Measurements from ENCODE around the gene U2SURP.
"Not testable (repeated sequence)": the region's sequence is repeated elsewhere in the genome, so short reads cannot be mapped to it uniquely, and the experiment has no call there.

The U2SURP gene

GRCh38 chr3:143045639-143046038 is 44.3 kb downstream of the U2SURP start:
- Histone ChIP-seq H3K4me2 (ENCODE audit: low read depth, low read length, poor library complexity, severe bottlenecking) (no peak overlapping the region), H3K9ac (ENCODE audit: low read length) (no peak overlapping the region), H3K36me3 (ENCODE audit: low read length) (peaks cover 38% of the 10 kb centered on the region), H3K9me3 (ENCODE audit: insufficient read depth, low read length) (no peaks in the 10 kb centered on the region), H3K9me2 (replicated peaks; ENCODE audit: insufficient read depth, low read length) (no peaks in the 10 kb centered on the region), H3K27me3 (ENCODE audit: low read length) (no peaks in the 10 kb centered on the region), H2AFZ (ENCODE audit: low read depth, low read length, severe bottlenecking) (no peak overlapping the region), H3K4me3 (ENCODE audit: insufficient read depth, low read length, poor library complexity, severe bottlenecking) (no peak overlapping the region), H4K20me1 (ENCODE audit: low read depth, low read length) (no peaks in the 10 kb centered on the region), H3K79me2 (ENCODE audit: insufficient read depth, low read length) (0 out of 2 replicates have a peak, but pooled peaks cover 8% of the 10 kb centered on the region), H3K27ac (ENCODE audit: low read depth, low read length) (no peak overlapping the region), H3F3A (ENCODE audit: insufficient read depth) (0 out of 2 replicates have a peak, but pooled peaks cover 5% of the 10 kb centered on the region)
- no peak for TF ChIP-seq CTCF (IDR thresholded peaks at IDR 0.05; ENCODE audit: insufficient read depth, low read length, poor library complexity, severe bottlenecking)
- no peak for TF ChIP-seq EZH2phosphoT487 (conservative IDR thresholded peaks at IDR 0.05; ENCODE audit: low read length)

GRCh38 chr3:143046075-143046474 is 44.7 kb downstream of the U2SURP start:
- H3K36me3 ChIP-seq (ENCODE audit: low read length): peaks cover 37% of the 10 kb centered on the region
- H3K9me3 ChIP-seq (ENCODE audit: insufficient read depth, low read length); H3F3A ChIP-seq (ENCODE audit: insufficient read depth); H4K20me1 ChIP-seq (ENCODE audit: low read depth, low read length); H3K9ac ChIP-seq (ENCODE audit: low read length); H3K4me2 ChIP-seq (ENCODE audit: low read depth, low read length, poor library complexity, severe bottlenecking); H3K9me2 ChIP-seq (replicated peaks; ENCODE audit: insufficient read depth, low read length); H2AFZ ChIP-seq (ENCODE audit: low read depth, low read length, severe bottlenecking); H3K27me3 ChIP-seq (ENCODE audit: low read length); H3K79me2 ChIP-seq (ENCODE audit: insufficient read depth, low read length); H3K4me3 ChIP-seq (ENCODE audit: insufficient read depth, low read length, poor library complexity, severe bottlenecking); H3K27ac ChIP-seq (ENCODE audit: low read depth, low read length): not testable (repeated sequence)

GRCh38 chr3:143054011-143054410 is 52.6 kb downstream of the U2SURP start:
- 0 out of 2 replicates have a peak, but pooled peaks cover 4% of the 10 kb centered on the region for H4K20me1 ChIP-seq (ENCODE audit: low read depth, low read length)
- TF ChIP-seq EZH2phosphoT487 (conservative IDR thresholded peaks at IDR 0.05; ENCODE audit: low read length) (no peak), CTCF (IDR thresholded peaks at IDR 0.05; ENCODE audit: insufficient read depth, low read length, poor library complexity, severe bottlenecking) (no peak)
- peaks cover 6% of the 10 kb centered on the region; the same call in 1 of the 2 replicates for H3F3A ChIP-seq (ENCODE audit: insufficient read depth)

GRCh38 chr3:143056372-143056771 is 55.0 kb downstream of the U2SURP start:
- Histone ChIP-seq H3K4me3 (ENCODE audit: insufficient read depth, low read length, poor library complexity, severe bottlenecking) (no peak overlapping the region), H3K9me3 (ENCODE audit: insufficient read depth, low read length) (no peaks in the 10 kb centered on the region), H3K79me2 (ENCODE audit: insufficient read depth, low read length) (no peaks in the 10 kb centered on the region), H3K36me3 (ENCODE audit: low read length) (peaks cover 87% of the 10 kb centered on the region), H3K27ac (ENCODE audit: low read depth, low read length) (no peak overlapping the region), H3K9me2 (replicated peaks; ENCODE audit: insufficient read depth, low read length) (no peaks in the 10 kb centered on the region), H4K20me1 (ENCODE audit: low read depth, low read length) (peaks cover 8% of the 10 kb centered on the region; the same call in 1 of the 2 replicates), H2AFZ (ENCODE audit: low read depth, low read length, severe bottlenecking) (no peak overlapping the region), H3K4me2 (ENCODE audit: low read depth, low read length, poor library complexity, severe bottlenecking) (no peak overlapping the region), H3K27me3 (ENCODE audit: low read length) (no peaks in the 10 kb centered on the region), H3F3A (ENCODE audit: insufficient read depth) (peaks cover 6% of the 10 kb centered on the region; the same call in 1 of the 2 replicates), H3K9ac (ENCODE audit: low read length) (no peak overlapping the region)
- TF ChIP-seq CTCF (IDR thresholded peaks at IDR 0.05; ENCODE audit: insufficient read depth, low read length, poor library complexity, severe bottlenecking): no peak
- TF ChIP-seq EZH2phosphoT487 (conservative IDR thresholded peaks at IDR 0.05; ENCODE audit: low read length): no peak

More at GRCh38 chr3:143054011-143054410, 52.6 kb downstream of the U2SURP start:
- Histone ChIP-seq H3K4me2 (ENCODE audit: low read depth, low read length, poor library complexity, severe bottlenecking) (no peak overlapping the region), H3K4me3 (ENCODE audit: insufficient read depth, low read length, poor library complexity, severe bottlenecking) (no peak overlapping the region), H3K79me2 (ENCODE audit: insufficient read depth, low read length) (no peaks in the 10 kb centered on the region), H3K9me2 (replicated peaks; ENCODE audit: insufficient read depth, low read length) (no peaks in the 10 kb centered on the region), H3K27me3 (ENCODE audit: low read length) (no peaks in the 10 kb centered on the region), H3K9ac (ENCODE audit: low read length) (no peak overlapping the region), H3K36me3 (ENCODE audit: low read length) (peaks cover 76% of the 10 kb centered on the region), H2AFZ (ENCODE audit: low read depth, low read length, severe bottlenecking) (no peak overlapping the region), H3K27ac (ENCODE audit: low read depth, low read length) (no peak overlapping the region), H3K9me3 (ENCODE audit: insufficient read depth, low read length) (no peaks in the 10 kb centered on the region)

Data from SU-DHL-6 (cell line).